GM12878 (cell line): ENCODE measurements around the gene HMCN1. TPM values are rescaled to one million over a fixed set of nuclear protein-coding genes. Genes with fewer than 3 reads are reported as not detected.

Experiments
- ATAC-seq: fragments of 200-7000 bp; cut with Tn5 transposase; 3 replicates; pipeline ENCODE4 v1.9.1; 2020; ENCODE audit warnings: mild to moderate bottlenecking, moderate library complexity
- BruUV-seq: library from RNA; stranded (reverse); fragments of 400-500 nt; replicated peaks from 2 replicates; lab custom pipeline; 2021; lab: Mats Ljungman, UMichigan
- CTCF ChIA-PET: fragments of 300-600 bp; sonication (Branson Sonifier 250); formaldehyde crosslinking; extraction: SDS; loops from one replicate; lab custom pipeline; 2021; ENCODE audit warnings: inconsistent platforms; lab: Yijun Ruan, JAX
- POLR2A ChIA-PET: fragments of 350-600 bp; formaldehyde crosslinking; extraction: SDS; loops from one replicate; lab custom pipeline; 2021; ENCODE audit warnings: inconsistent platforms; lab: Charles Lee
- RAD21 ChIA-PET: fragments of 300-600 bp; sonication (Branson Sonifier 250); formaldehyde crosslinking; loops from one replicate; lab custom pipeline; 2023; ENCODE audit warnings: antibody characterized with exemption; ENCODE audit not compliant: unreplicated experiment; lab: Charles Lee
- SMC1A ChIA-PET: fragments of 300-600 bp; sonication (Branson Sonifier 250); formaldehyde crosslinking; loops from one replicate; lab custom pipeline; 2023; ENCODE audit not compliant: unreplicated experiment, uncharacterized antibody; lab: Charles Lee
- DNase-seq: peaks from one replicate; pipeline ENCODE4 v3.0.0-alpha.2; 2011; ENCODE audit warnings: low read depth, low spot score
- FAIRE-seq: peaks from 3 replicates; lab custom pipeline; 2011; peaks lifted over from hg19 to GRCh38; lab: Jason Lieb, UNC
- H2AFZ ChIP-seq: 2 replicates; pipeline ENCODE4 v1.6.0; 2011; ENCODE audit warnings: low read depth, low read length, control low read depth; ENCODE audit not compliant: control insufficient read depth
- H3K27ac ChIP-seq: 2 replicates; pipeline ENCODE4 v1.5.1; 2011; ENCODE audit warnings: control low read depth; ENCODE audit not compliant: control insufficient read depth, insufficient read depth
- H3K27me3 ChIP-seq, 2 experiments: replicated peaks in 1 of 2; 2 replicates each; pipeline versions ENCODE4 v1.6.0 to v1.6.1; 2011; ENCODE audit warnings: low read length in 1 of 2; ENCODE audit not compliant: control insufficient read depth in 2 of 2, insufficient read depth in 2 of 2
- H3K36me3 ChIP-seq, 2 experiments: 2 replicates each; pipeline ENCODE4 v1.5.1; 2011; ENCODE audit warnings: low read length in 1 of 2; ENCODE audit not compliant: control insufficient read depth in 2 of 2, insufficient read depth in 2 of 2
- H3K4me1 ChIP-seq: 2 replicates; pipeline ENCODE4 v1.6.1; 2011; ENCODE audit warnings: mild to moderate bottlenecking, low read length, moderate library complexity, mixed read lengths; ENCODE audit not compliant: control insufficient read depth, insufficient read depth
- H3K4me2 ChIP-seq: 2 replicates; pipeline ENCODE4 v1.6.0; 2011; ENCODE audit warnings: control low read depth; ENCODE audit not compliant: control insufficient read depth, insufficient read depth
- H3K4me3 ChIP-seq: fragments of 200-600 bp; sonication (generic); 2 replicates; pipeline ENCODE4 v1.5.1; 2016
- H3K79me2 ChIP-seq: 2 replicates; pipeline ENCODE4 v1.6.0; 2011; ENCODE audit warnings: low read length; ENCODE audit not compliant: control insufficient read depth, insufficient read depth
- H3K9ac ChIP-seq: 2 replicates; pipeline ENCODE4 v1.8.0; 2011; ENCODE audit warnings: low read length, control low read depth, mixed read lengths; ENCODE audit not compliant: control insufficient read depth, insufficient read depth
- H3K9me3 ChIP-seq: replicated peaks from 3 replicates; pipeline ENCODE4 v1.5.1; 2011; ENCODE audit warnings: mild to moderate bottlenecking, low read length; ENCODE audit not compliant: control insufficient read depth, insufficient read depth
- H4K20me1 ChIP-seq: 2 replicates; pipeline ENCODE4 v1.6.0; 2011; ENCODE audit not compliant: control insufficient read depth, insufficient read depth
- BCL3 ChIP-seq: IDR thresholded peaks from 2 replicates; pipeline ENCODE4 v1.6.1; 2011; ENCODE audit warnings: borderline replicate concordance, low read depth, mild to moderate bottlenecking, moderate library complexity, low read length; ENCODE audit not compliant: insufficient read depth, poor library complexity, severe bottlenecking
- BMI1 ChIP-seq: fragments of 450-650 bp; IDR thresholded peaks from 2 replicates; pipeline ENCODE4 v1.6.1; 2016; ENCODE audit warnings: mild to moderate bottlenecking, moderate library complexity, borderline replicate concordance
- CEBPB ChIP-seq, 2 experiments: fragments of 150-350 bp in 1 of 2; IDR thresholded peaks; 2 replicates each; pipeline ENCODE4 v1.6.1; 2012 to 2014; ENCODE audit warnings: low read depth in 2 of 2, low read length in 2 of 2, borderline replicate concordance in 1 of 2, inconsistent platforms in 1 of 2
- NFYA ChIP-seq: IDR thresholded peaks from 2 replicates; pipeline ENCODE4 v1.6.1; 2011; ENCODE audit warnings: low read depth, mild to moderate bottlenecking, low read length, improper control_type of control experiment, borderline replicate concordance
- RB1 ChIP-seq: fragments of 450-650 bp; formaldehyde crosslinking; IDR thresholded peaks from 2 replicates; pipeline ENCODE4 v1.6.1; 2017; ENCODE audit warnings: mild to moderate bottlenecking, borderline replicate concordance
- REST ChIP-seq: IDR thresholded peaks from 2 replicates; pipeline ENCODE4 v1.6.1; 2012; ENCODE audit warnings: mild to moderate bottlenecking, low read depth, low read length
- RUNX3 ChIP-seq: IDR thresholded peaks from 2 replicates; pipeline ENCODE4 v1.6.1; 2012; ENCODE audit warnings: low read length, inconsistent platforms
- TARDBP ChIP-seq: IDR thresholded peaks from 2 replicates; pipeline ENCODE4 v1.6.1; 2016; ENCODE audit warnings: borderline replicate concordance
- YY1 ChIP-seq: IDR thresholded peaks from 2 replicates; pipeline ENCODE4 v1.6.1; 2011; ENCODE audit warnings: low read depth, mild to moderate bottlenecking, low read length
- WGBS: methylation state at CpG from one replicate; pipeline ENCODE4 v1.1.6; 2016; ENCODE audit warnings: low lambda C conversion rate; ENCODE audit not compliant: insufficient replicate concordance, insufficient coverage; ENCODE audit errors: missing lambda C conversion rate; 5-methylcytosine and 5-hydroxymethylcytosine counted together
- in situ Hi-C: fragments of 300-500 bp; cut with MboI; formaldehyde crosslinking; loops from 9 replicates; pipeline ENCODE4 v1.14.3; 2018; ENCODE audit warnings: mixed read lengths
- intact Hi-C: fragments of 100-400 bp; cut with micrococcal nuclease; formaldehyde crosslinking; loops from one replicate; pipeline ENCODE4 v1.14.2; 2022; ENCODE audit not compliant: unreplicated experiment
- polyA plus RNA-seq, 11 experiments: library from polyadenylated mRNA; depleted of rRNA in 4 of 11; unstranded in 6 of 11; stranded (reverse) in 5 of 11; fragments of >200 nt; fragmentation: Nextera tagmentation in 4 of 11; fragmentation: Illumina TruSeq in 1 of 11; extraction: Ambion mirVana in 4 of 11; extraction: Trizol in 1 of 11; gene quantifications; 1 replicate in 1 of 11; 2 replicates in 10 of 11; pipeline versions ENCODE4 v1.2.1 to v1.2.3, GENCODE V29; 2011 to 2016; ENCODE audit warnings: inconsistent platforms in 2 of 11, missing spikeins in 2 of 11, low read depth in 1 of 11
- total RNA-seq, 4 experiments: library from RNA; depleted of rRNA in 3 of 4; stranded (reverse); fragments of >200 nt in 3 of 4; fragmentation: Illumina TruSeq in 1 of 4; extraction: Trizol in 1 of 4; gene quantifications; 2 replicates each; pipeline versions ENCODE4 v1.2.1 to v1.2.3, GENCODE V29; 2013 to 2021

HMCN1 gene
- total and polyA plus RNA-seq, 10 of the 15 experiments (the other 5 are each of a cell fraction or from before 2014, with no cell fraction given), result under 0.01 to 0.07 TPM; not detected in 8

- no peak for FAIRE-seq
- ChIA-PET CTCF (interaction anchor here (1.5 kb wide), 2 partner anchors 15 to 73 kb away, joined by 3 to 5 read pairs; no protein-coding TSS in a partner anchor), POLR2A (no interaction called here), RAD21 (no interaction called here), SMC1A (interaction anchor here (1.2 kb wide), 1 partner anchor 14 kb away, joined by 3 read pairs; no protein-coding TSS in a partner anchor)
- H3K79me2 ChIP-seq, result no peaks in the 10 kb centered on the region
- in situ Hi-C loops (no loop called here), intact Hi-C loops (no loop called here)
- 73% methylated on average over 6 of the region's 6 CpGs for WGBS
- no peak overlapping the region for H3K4me3 ChIP-seq
- H3K36me3 ChIP-seq, result no peaks in the 10 kb centered on the region
- H4K20me1 ChIP-seq, result no peaks in the 10 kb centered on the region
- no peak overlapping the region for H2AFZ ChIP-seq
- H3K9ac ChIP-seq, result no peak overlapping the region
- H3K27ac ChIP-seq, result no peak overlapping the region
- ATAC-seq, result no peak
- H3K27me3 ChIP-seq, result no peaks in the 10 kb centered on the region
- H3K4me2 ChIP-seq, result no peak overlapping the region
- TF ChIP-seq YY1, result no peak
- no peak for TF ChIP-seq NFYA
- TF ChIP-seq RUNX3, result no peak
- TF ChIP-seq BCL3, result no peak
- H3K9me3 ChIP-seq, result no peaks in the 10 kb centered on the region
- no peak for DNase-seq
- no TSS peak for BruUV-seq
- no peaks in the 10 kb centered on the region for H3K4me1 ChIP-seq
Measured at GRCh38 chr1:186228749-186229148, 494.6 kb downstream of the HMCN1 start.

GRCh38 chr1:186231861-186232436, 497.8 kb downstream of the HMCN1 start:
- Histone ChIP-seq H3K4me2 (no peak overlapping the region), H2AFZ (no peak overlapping the region), H3K9me3 (no peaks in the 10 kb centered on the region), H3K36me3 (no peaks in the 10 kb centered on the region), H3K79me2 (no peaks in the 10 kb centered on the region), H3K27me3 (no peaks in the 10 kb centered on the region), H4K20me1 (no peaks in the 10 kb centered on the region), H3K27ac (no peak overlapping the region), H3K9ac (no peak overlapping the region), H3K4me3 (no peak overlapping the region), H3K4me1 (no peaks in the 10 kb centered on the region)
- ChIA-PET RAD21 (no interaction called here), CTCF (no interaction called here), POLR2A (no interaction called here), SMC1A (no interaction called here)
- ATAC-seq (no peak), FAIRE-seq (no peak), DNase-seq (no peak)
- intact Hi-C loops (no loop called here), in situ Hi-C loops (no loop called here)
- no TSS peak for BruUV-seq
- 0% methylated on average over 2 of the region's 2 CpGs for WGBS
- TF ChIP-seq BCL3 (peak; percentile 58), REST (no peak), TARDBP (no peak), CEBPB (IDR thresholded peaks at IDR 0.05; ENCODE audit: borderline replicate concordance in 1 of 2, low read depth in 2 of 2, low read length in 2 of 2) (no peak), RB1 (no peak), BMI1 (no peak)
